Muscle of arm (tissue), 12 donors: ENCODE results near the gene REXO5. TPM values are rescaled to one million over a fixed set of nuclear protein-coding genes. Genes with fewer than 3 reads are reported as not detected.
"Not testable (repeated sequence)": the region's sequence is repeated elsewhere in the genome, so short reads cannot be mapped to it uniquely, and the experiment has no call there.

ENCODE experiments used
- DNase-seq: peaks from one replicate; pipeline ENCODE4 v3.0.0-alpha.2; 2013
- polyA plus RNA-seq, 12 donors: library from polyadenylated mRNA; unstranded; fragments of 120-200 nt; gene quantifications; one replicate each; pipeline ENCODE4 v1.2.1, GENCODE V29; 2013; ENCODE audit not compliant: insufficient read length in 12 of 12

The REXO5 gene
- polyA plus RNA-seq, 12 donors, result 3.7 to 7.9 (median 5.6) TPM; not detected in 2

DNA sequence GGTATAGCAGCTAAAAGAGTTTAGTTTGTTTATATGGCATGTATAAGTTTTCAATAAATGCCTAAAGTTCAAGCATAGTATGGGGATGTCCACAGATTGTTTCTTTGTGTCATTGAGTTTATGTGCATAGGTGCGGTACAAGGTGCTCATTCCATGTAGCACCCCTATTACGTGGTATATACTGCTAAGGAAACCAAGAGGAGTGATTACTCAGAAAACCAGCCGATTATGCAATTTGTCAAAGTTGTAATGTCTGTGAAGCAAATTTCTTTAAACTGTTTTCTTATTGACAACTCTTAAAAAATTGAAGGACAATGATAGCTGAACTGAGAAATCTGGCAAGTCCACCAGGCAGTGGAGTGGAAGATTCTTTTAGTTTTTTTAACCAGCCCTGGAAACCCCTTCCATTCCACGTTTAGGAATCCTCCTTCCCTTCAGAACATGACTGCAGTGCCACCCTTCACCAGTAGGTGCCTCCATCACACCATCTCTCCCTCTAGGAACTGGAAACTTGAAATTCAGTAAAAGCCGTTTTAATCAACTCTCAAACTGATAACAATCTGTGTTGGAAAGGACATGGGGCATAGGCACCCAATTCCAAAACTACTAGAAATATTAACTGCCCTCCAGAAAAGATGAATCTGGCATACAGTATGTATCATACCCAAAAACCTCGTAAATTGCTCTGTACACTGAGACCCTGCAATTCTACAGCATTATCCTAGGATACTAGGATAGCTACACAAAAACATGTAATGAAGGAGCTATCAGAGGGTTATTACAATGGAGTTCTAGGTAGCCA, 43.5 kb downstream of the REXO5 start:
- DNase-seq, result peak; percentile 77

- no peak for DNase-seq
Measured at GRCh38 chr16:20850981-20851380, 44.7 kb downstream of the REXO5 start.

DNA sequence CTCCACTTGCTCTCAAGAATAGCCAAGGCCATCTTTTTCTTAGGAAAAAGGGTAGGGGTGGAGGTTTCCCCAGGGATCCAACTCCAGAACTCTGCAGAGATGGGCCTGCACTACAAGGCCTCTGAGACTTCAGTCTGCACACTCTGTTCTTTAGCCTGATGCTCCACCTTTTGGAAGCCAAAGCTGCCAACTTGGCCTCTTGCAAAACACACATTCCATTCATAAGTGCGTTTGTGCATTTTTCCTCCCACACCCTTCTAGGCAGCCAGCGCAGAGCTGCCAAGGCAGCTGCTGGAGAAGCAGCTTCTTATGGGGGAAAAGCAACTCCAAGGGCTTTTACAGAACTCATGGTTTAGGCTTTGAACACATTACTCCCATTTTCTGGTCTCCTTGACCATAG, 45.3 kb downstream of the REXO5 start:
- DNase-seq, result peak; percentile 79

GRCh38 chr16:20853143-20853542, 46.8 kb downstream of the REXO5 start:
- DNase-seq, result no peak

DNA sequence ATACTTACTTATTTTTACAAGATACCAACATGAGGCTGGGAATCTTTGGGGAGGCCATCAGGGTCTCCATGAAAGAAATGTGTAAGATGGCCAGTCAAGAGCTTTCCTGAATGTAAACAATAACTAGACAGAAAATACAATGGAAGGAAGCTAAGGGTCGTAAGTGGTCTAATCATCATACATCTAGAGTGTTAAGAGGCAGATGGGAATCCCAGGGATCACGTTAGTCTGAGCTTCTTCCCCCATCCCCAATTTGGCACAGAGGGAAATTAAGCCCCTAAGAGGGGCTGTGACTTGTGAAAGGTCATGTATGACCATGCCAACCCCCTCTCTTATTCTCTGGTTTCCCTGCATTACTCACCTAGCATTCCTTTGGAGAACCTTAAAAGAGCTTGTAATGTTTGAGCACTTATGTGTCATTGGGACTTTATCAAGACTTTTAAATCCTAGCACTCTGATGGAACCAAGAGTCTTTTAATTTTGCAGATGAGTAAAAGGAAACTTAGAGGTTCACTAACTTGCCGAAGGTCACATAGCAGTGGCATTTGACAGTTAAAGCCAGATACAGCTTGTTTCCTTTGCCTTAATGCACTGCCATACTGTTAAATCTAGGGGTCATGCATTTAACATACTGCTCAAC, 47.8 kb downstream of the REXO5 start:
- DNase-seq, result no peak

DNA sequence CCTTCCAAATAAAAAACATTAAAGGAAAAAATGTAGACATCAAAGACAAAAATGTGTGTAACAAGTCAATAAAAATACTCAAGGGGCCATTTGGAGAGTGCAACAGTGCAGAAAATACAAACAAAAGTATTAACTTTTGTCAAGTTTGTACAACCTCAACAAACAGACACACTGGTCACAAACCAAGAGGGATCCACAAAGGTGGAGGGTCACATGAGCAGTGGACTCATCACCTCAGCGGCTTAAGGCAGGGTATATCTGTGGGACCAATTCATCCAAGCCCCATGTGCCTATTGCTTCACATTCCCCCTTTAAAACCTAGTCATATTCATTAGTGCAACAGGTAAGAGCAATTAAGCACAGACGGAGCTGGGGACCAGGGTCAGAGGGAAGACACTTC, 48.6 kb downstream of the REXO5 start:
- DNase-seq, result no peak

GRCh38 chr16:20857281-20857680, 51.0 kb downstream of the REXO5 start:
- DNase-seq, result no peak

DNA sequence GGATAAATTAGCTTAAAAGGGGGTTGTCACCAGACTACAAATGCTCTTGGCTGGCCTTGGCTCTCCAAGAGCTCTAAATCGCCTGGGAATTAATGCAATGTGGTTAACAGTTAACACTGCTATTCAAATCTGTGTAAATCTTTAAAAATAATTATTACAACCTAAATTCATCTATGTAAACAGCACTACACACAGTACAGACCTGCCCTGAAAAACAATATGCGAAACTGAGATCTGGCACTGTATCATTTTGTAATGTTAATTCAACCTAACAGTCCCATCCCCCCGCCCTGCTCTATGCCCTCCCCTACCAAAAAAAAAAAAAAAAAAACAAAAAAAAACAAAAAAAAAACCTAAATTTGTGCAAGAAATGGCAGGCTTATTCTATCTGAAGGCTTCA, 52.9 kb downstream of the REXO5 start:
- no peak for DNase-seq

DNA sequence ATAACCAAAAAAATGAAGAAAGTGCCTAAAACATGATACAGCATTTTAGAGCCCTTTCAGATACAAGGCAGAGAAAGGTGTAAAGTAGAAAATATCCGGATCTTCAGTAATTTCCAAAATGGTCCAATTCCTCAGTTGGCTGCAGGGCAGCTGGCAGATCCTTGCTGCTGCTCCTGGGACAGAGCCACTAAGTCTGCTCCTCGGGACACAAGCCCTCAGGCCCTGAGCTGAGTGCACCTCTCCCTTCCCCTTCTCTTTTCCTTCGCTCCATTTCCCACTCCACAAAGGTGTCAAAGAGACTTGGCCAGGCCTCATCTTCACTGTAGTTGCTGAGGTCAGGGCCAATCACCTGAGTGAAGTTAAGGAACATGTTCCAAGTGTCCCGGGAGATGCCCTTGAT, 53.4 kb downstream of the REXO5 start:
- DNase-seq, result no peak

- DNase-seq, result no peak
Measured at GRCh38 chr16:20860361-20860760, 54.0 kb downstream of the REXO5 start.

DNA sequence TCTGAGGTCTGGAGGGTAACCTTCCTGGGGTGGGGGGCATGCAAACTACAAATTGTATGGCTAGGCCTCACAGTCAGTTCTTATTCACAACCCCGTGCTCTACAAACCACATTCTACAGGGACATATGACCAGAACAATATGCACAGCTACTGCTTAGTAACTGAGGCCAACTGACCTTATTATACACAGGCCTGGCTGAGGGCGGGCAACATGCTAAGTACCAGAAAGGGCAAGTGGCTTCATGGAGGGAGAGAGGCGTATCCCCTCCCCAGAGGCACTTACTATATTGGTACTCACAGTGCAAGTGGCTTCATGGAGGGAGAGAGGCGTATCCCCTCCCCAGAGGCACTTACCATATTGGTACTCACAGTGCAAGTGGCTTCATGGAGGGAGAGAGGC, 54.7 kb downstream of the REXO5 start:
- DNase-seq, result not testable (repeated sequence)

DNA sequence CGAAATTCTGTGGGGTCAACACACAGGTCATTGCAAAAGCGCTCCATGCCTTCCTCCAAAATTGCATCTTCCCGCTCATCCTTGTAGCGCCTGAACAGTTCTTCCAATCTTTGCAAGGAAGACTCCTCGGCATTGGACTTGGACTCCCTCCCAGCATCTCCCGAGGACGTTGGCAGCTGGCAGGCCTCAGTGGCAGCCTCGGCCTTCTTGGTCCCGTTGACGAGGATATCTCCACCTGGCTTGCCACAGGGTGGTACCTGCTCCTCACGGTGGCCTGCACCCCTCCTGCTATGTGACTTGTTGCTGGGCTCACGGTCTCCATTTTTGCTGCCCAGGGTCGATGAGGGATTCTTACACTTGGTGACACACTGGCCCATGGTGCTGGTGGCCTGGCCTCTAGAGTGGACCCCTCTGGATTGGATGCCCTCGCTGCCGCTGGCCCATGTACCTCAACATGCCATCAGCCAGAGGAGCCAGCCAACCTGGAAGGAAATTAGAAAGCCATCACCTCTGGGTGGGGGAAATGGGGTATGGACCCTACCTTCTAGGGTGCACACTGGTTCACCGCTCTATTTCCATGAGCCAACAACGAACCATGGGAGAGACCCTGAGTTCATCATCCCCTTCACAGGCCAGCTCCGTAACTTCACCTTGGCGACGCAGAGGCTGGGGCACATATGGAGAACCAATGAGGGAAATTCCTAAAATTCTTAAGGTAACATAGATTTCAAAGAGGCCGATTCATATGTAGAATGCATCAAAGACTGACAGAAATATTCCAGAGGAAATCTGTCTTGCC, 56.0 kb downstream of the REXO5 start:
- no peak for DNase-seq

GRCh38 chr16:20864376-20864775, 58.0 kb downstream of the REXO5 start:
- DNase-seq, result not testable (repeated sequence)

DNA sequence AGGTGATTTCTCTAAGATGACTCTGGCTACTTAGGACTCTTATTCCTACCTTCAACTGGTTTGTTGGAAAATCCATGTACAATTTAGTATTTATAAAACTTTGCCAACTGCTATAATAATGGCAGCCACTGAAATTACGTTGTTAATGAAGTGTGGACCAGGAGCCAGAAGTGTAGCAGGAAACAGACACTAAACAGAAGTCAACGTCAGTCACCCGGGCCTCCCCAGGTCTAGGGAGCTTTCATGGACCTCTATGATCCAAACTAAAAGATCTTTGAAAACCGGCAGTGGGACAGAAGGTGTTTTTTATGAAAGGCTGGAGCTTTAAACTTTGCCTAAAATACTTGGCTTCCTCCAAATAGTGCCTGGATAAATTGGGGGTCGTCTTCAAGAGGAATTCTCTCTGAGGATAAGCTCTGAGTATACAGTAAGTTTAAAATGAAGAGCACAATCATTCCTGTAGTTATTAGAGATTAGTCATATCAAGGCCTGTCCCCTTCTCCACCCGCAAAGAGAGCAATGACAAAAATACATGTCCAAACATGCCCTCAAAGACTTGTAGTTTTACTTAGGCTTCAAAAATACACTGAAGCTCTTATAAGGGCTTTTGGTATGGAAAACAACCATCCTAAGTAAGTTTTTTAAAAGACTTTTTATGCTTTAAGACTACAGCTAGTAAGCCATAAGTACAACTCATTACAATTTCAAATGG, 59.2 kb downstream of the REXO5 start:
- no peak for DNase-seq

- no peak for DNase-seq
Measured at GRCh38 chr16:20866145-20866772, 59.9 kb downstream of the REXO5 start.

GRCh38 chr16:20866801-20867200, 60.5 kb downstream of the REXO5 start:
- no peak for DNase-seq

- DNase-seq, result no peak
Measured at GRCh38 chr16:20867585-20867984, 61.3 kb downstream of the REXO5 start.

GRCh38 chr16:20868890-20869289, 62.6 kb downstream of the REXO5 start:
- peak; percentile 52 for DNase-seq

DNA sequence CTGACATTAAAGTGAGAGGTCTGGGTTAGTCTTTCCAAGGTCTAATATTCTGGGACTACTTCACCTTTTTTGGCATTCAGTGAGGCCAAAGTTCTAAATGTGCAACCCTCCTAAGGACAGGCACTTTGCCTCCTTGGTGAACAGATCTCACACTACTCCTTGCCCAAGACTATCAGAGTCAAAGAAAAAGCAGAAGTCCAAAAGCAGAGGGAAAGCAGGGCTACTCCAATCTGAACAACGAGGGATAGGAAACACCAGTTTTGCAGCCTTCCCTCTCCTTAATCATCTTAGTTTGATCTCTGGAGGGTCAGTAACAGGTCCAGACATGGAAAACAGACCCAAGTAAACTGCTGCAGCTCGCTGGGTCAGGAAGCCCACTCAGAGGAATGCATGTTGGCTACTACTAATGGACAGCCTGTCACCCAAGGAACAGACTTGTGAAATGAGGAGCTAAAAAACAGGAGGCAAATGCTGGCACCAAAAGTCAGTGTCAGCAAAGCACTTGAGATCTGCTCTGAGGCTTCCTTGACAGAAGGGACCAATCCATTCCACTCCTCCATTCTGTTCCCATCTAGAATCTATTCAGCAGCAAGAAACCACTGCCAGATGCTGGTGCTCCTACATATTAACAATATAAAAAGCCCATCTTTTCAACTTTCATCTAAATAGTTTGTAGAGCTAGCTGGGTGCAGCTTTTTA, 63.9 kb downstream of the REXO5 start:
- DNase-seq, result no peak

DNA sequence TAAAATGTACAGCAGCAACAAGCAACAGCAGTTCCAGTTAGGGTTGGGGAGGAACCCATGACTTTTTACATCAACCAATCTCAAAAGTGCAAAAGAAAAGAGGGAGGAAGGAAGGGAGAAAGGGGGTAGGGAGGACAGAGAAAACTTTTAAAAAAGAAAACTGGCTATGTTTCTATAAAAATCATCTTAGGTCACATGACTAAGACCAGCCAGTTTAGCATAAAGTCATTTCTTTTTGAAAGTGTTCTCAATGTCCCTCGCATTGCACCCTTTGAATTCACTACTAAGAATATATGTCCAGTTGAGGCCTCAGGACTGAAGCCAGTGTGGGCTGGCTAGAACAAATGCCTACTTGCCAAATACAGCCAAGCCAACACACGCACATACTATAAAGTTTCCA, 64.9 kb downstream of the REXO5 start:
- DNase-seq, result no peak
